ENCODE results near the gene P4HA3.

P4HA3 gene

DNA sequence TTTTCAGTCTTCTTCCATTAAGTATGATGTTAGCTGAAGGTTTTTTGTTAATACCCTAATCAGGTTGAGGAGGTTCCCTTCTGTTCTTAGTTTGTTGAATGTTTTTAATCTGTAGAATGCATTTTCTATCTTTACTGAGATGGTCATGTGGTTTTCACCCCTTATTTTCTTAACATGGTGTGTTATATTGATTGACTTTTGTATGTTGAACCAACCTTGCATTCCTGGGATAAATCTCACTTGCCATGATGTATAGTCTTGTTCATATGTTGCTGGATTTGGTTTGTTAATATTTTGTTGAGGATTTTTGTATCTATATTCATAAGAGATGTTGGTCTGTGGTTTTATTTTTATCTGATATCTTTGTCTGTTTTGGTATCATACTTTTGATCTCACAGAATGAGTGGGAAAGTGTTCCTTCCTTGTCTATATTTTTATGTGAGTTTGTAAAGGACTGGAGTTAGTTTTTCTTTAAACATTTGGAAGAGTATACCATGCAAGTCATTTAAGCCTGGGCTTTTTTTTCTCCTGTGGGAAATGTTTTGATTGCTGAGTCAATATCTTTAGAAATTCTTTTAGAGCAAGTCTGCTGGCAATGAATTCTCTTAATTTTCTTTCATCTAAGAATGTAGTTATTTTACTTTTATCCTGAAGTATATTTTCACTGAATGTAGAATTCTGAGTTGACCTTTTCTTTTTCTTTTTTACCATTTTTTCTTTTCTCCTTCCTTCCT, 5.5 kb upstream of the P4HA3 start:
- DNase-seq, result no peak

DNA sequence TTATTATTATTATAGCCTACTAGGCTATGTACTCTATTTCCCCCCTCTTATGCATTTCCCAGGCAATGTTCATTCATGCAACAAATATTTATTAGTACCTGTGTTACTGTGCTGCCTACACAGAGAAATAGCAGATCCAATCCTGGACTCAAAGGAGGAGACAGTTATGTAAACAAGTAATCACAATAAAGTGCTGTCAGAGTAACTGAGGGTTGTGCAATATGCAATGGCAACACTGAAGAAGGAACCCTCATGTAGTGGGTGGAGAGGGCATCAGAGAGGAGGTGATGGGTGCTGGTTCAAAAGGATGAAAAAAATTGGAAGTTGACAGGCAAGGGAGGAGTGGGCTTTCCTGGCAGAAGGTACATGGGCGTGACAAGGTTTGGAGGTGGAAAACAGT, 886 bp upstream of the P4HA3 start:
- DNase-seq, result no peak

DNA sequence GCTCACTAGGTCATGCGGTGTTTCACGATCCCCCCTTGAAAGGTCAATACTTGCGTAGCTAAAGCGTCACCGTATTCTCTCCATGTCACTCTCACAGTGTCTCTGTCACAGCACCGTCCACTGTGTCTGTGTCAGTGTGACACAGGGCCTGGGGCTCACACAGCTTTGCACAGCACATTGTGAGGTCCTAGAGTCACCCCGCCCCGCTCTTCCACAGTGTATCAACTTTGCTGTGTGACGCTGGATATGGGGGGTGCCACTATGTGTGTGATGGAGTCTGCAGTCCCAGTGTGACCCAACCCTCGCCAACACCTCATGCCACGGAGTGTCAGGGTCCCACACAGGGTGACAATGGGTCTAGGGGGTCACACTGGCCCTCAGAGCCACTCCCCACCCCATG, 583 bp downstream of the P4HA3 start:
- DNase-seq, result no peak

DNA sequence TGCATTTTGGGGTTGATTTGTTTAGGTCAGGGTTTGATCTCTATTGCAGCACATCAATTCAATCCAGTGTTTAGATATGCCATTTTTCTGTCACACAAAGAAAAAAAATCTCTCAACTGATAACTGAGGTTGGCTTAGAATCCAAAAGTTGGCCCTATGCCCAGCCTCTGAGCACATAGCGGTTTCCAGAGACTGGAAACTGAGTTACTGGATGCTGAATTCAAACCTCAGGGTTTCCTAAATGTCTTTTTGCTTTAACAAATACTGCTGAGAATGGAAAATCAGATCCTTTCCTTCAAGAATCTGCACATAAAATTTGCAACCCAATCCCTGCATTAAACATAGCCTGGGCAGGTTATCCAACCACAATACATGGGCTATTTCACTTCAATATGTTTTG, 4.0 kb downstream of the P4HA3 start:
- DNase-seq, result peak; percentile 29

DNA sequence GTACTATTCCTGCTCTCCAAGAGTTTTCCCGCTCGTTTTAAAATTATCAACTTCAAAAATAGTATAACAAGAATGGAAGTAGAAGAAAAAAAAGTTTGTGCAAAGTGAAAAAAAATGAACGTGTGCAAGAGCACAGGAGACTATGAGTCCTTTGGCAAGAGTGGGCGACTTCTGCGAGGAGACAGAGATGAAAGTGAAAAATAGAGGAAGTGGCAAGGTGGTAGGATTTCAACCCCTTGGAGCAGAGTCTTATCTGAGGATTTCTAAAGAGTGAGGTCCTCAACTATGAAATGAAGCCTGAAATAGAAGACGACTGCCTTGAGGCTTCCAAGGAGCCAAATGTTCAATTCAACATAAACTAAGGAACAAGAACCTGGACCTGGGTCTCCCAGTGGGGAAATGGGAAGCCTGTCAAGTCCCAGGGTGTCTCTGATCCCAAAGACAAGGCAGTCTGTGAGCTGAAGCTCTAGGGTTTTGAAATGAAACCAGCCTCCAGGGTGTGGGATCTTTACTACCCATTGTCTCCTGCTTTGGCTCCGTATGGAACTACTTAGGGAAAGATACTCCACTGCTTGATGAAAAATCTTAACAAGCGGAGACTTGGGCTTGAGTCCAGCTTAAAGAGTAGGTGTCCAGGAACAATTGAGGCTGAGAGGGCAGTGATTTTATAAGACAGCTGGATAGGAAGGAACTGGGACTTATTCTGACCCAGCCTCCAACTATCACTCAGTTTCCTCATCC, 4.8 kb downstream of the P4HA3 start:
- no peak for DNase-seq

DNA sequence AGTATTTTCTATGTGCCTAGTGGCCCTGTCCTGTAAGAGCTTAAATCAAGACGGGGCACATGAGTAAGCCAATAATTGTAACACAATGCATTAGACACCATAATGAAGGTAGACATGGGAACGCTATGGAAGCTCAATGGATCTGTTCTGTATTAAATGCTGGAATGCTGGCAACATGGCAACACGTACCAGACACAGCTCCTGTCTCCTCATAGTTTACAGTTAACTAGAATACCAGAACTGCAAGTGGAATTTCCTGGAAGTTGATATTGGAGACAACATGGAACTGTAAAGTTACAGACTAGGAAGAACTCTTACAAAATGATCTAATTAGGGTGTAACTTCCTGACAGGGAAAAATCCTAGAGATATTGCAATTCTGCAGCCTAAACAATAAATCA, 12.4 kb downstream of the P4HA3 start:
- DNase-seq, result no peak

DNA sequence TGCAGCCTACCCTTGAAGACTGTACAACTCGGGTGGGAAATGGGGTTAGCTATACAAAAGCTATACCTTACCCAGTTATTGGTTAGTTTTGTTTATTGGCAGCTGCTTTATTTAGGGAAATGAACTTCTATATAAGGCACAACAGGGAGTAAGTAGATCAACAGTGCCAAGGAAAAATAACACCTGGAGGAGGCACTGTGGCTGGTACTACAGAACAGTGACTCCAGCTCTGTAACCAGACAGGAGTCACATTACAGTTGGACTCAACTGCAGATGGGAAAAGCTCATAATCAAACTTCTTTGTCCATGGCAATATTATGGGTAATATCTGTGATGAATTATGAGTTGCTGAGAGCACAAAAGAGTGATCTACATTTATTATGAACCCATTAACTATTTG, 14.0 kb downstream of the P4HA3 start:
- no peak for DNase-seq

DNA sequence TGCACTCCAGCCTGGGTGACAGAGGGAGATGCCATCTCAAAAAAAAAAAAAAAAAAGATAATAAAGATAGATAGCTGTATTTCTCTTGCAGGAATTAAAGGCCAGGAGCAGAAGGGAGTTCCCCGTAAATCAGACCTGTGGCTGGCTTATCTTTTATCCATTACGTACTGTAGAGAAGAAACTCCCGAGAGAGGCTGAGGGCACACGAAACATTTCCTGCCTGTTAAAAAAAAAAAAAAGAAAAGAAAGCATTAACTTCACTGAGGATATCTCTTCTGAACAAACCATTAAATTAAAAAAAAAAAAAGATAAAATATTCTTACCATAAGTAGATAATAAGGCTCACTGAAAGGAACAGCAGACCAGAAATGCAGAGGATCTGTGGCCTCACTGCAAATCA, 22.5 kb downstream of the P4HA3 start:
- DNase-seq, result no peak

DNA sequence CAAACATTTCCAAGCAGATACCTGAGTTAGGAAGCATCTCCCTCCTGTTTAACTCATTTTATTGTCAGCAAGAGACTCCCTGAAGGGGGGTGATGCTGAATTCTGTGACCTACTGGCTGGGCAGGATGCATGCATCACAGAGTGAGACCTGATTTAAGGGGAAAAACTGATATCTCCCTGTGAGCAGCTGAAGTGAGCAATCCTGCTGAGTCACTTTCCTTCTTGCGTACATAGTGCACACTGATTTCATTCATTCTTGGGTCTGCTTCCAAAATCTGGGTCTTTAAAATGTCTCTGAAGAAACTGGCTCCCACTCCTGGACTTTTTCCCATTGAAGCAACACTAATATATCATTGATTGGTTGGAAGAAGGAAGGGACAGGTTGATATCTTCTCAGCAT, 23.3 kb downstream of the P4HA3 start:
- DNase-seq, result no peak

DNA sequence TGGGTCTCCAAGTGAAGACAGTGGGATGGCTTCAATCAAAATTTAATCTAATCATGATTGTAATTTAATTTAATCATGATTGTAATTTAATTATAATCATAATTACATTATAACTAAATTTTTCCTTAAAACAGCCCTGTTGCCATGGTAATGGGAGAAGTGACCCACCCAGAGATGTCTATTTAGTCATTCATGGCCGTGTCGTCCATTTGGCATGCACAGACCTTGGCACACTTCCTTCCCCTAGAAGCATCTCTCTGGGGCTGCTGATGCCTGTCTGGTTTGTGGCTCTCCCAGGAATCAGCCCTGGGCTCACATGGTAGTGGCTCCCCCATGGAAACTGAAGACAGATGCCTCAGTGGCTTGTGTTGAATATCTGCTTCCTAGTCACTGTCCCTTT, 27.0 kb downstream of the P4HA3 start:
- DNase-seq, result no peak

DNA sequence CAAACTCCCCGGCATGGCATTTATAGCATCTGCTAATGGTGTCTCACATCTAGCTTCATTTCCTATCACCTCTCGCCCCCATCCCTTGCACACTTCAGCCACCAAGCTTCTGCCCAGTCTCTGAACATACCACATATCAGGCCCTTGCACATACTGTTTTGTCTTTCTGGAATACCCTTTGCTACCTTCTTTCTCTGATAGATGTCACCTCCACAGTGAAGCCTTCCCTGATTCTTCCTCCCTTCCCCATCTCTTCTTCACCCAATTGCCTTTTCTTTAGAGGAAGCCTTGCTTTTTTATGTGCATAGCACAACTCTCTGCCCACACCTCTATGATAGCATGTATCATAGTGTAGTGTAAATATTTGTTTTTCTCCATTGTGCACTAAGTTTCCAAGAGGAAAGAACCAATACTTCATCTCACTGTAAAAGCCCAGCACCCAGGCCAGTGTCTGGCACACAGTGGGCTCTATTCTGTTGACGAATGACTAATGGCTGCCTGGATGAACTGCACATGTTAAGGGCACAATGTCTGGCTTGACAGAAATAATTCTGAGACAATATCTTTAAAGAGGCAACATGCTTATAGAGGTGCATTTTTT, 27.8 kb downstream of the P4HA3 start:
- no peak for DNase-seq

DNA sequence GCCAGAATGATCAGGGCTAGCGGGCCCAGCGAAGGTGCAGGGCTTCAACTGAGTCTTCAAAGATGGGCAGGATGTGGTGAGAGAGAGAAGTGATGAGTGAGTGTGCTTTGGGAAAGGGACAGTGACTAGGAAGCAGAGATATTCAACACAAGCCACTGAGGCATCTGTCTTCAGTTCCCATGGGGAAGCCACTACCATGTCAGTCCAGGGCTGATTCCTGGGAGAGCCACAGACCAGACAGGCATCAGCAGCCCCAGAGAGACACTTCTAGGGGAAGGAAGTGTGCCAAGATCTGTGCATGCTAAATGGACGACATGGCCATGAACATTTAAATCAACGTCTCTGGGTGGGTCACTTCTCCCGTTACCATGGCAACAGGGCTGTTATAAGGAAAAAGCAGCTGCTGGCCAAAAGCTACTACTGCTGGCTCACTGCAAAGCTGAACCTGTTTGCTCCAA, 28.5 kb downstream of the P4HA3 start:
- no peak for DNase-seq

DNA sequence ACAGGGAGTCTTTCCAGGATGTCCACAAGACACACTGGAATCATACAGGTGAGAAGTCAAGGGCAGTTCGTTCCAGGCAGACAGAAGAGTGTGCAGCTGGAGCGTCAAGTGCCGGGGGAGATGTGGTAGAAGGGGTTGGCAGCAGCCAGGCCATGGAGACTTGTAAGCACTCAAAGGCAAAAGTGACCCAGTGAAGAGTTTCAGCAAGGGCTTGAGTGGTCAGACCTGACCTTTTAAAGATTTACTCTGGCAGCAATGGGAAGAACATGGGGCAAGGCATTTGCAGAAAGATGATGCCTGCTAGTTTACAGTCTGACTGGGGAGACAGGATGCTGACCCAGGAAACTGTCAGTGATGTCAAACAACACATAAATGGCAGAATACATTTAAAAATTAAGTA, 29.0 kb downstream of the P4HA3 start:
- DNase-seq, result no peak

DNA sequence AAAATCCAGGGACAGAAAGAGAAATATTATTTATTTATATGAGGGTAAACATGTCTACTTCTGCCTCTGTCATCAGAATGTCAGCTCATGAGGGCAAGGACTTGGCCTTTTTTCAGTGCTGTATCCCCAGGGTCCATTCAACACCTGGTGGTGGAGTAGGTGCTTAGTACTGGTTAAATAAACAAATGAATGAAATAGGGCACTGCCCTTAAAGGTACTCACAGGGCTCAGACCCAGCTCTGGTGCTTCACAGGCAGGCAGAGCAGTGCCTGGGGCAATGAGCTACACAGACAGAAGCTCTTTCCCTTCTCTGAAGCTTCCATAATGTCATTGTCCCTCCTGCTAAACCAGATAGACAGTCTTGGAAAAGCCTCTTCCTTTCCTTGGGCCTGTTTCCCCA, 30.9 kb downstream of the P4HA3 start:
- peak; percentile 18 for DNase-seq

DNA sequence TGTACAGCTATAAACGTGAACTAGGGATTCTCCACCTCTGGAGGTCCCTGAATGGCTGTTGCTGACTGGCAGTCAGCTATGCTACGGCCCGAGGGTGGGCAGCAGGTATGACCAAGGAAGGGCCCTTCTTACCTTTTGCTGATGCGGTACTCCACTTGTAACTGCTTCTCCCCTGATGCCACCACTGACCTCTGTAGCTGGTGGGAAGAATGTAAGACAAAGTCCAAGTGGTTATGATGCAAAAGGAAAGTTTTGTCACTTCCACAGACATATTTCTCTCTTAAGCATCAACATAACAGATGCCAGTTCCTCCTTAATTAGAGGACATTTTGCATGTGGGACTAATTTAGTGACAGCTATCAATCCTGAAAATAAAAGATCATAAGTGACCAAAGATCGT, 32.2 kb downstream of the P4HA3 start:
- DNase-seq, result no peak

DNA sequence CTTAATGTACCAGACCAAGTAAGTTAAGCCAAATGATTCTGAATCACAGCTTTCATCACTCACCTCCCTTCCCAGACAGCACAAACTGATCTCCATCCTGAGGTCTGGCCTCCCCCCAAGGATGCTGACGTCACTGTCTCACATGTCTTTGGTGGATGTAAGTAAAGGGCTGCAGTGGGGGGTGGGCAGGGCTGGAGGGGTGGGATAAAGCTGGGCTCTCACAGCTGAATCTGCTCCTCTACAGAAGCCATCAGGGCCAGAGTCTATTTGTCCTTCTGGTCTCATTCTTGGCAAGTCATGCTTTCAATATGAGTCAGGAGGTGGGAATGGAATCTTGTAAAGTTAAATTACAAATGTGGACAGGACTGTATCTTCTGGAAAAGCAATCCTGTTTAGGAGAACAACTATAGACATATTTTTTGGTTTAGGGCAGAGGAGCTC, 32.7 kb downstream of the P4HA3 start:
- no peak for DNase-seq

DNA sequence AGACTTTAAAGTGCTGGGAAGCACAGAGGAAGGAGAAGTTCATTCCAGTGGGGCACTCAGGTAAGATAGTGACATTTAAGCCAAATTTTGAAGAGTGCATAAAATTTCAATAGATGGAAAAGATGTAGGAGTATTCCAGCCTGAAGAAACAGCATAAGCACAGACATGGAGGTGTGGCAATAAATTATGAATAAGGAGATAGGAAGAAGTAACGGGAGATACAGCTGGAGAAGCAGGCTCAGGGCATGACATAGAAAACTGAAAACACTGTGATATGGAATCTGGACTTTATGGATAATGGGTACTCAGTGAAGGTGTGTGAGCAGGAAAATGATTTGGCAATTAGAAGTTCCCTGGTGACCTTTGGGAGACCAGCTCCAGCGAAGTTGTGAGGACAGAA, 33.3 kb downstream of the P4HA3 start:
- DNase-seq, result no peak

DNA sequence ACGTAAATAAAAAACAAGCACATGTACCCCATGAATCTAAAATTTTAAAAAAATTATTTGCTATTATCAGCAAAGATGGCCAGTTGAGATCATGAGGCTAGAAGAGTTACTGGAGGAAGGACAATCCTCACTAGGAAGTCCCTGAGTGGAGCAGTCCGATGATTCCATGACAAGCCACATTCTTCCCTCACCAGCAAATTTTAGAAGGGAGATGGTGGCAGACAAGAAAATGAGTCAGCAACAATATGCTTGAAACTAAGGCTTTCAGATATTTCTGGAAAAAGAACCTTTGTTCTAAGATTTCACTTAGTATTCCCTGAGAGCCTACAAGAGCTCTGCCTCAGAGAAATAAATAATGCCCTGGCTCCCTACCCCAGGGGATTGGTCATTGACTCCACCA, 34.9 kb downstream of the P4HA3 start:
- no peak for DNase-seq

DNA sequence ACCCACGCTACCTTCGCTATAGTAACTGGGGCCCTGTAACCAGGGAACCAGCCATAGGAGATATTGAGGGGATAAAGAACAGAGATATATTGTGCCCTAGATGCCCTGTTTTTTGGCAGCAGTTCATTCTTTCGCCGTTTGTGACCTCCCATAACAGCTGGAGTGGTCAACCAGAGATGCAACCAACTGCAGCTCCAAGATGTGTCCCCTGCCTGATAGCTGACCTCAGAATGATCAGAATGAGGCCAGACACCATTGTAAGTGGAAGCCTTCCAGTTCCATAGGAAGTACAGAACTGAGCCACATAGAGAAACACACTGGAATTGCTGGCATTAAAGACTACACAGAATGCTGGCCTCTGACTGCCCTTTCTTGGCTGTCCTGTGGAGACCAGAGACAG, 39.2 kb downstream of the P4HA3 start:
- DNase-seq, result no peak

DNA sequence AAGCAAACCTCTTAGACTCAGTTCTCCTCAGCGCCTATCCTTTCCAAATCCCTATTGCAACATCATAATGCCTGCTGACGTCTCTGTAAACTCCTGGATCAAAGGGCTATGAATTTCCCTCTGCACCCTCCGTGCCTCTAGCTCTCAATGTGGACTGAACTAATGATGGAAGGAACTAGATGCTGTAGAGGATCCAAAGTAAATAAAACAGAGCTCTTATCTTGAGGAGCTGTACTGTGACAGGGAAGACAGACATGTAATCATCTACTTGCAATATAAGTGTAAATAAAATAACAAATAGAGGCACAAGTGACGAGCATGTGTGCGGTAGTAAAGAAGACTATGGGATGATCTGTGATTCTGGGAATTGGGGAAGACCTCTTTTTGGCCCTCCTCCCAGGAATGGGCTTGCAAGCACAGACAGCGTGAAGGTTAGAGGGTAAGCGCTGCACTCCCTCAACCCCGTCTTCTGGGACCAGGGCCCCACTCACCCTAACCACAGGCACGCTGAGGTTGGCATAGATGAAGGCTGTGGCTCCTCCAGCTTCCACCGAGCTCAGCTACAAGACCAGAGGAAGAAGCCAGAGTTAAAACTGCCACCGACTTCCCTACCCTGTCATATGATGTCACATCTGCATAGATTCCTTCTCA, 42.2 kb downstream of the P4HA3 start:
- DNase-seq, result no peak

DNA sequence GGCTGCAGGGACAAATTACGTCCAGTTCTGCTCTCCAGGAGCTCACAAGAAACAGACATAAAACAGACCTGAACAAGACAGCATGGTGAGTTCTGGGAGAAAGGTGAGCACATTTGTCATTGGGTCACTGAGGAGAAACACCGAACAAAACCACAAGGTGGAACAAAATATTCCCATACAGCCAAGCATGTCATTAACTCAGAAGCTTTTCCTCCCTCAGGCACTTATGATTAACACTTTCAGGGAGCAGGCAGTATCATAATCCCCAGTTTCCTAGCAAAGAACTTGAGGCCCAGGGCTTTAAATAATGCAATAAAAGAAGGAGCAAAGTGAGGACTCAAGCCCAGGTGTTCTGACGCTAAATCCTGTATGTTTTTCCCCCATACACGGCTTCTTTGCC, 43.0 kb downstream of the P4HA3 start:
- no peak for DNase-seq

DNA sequence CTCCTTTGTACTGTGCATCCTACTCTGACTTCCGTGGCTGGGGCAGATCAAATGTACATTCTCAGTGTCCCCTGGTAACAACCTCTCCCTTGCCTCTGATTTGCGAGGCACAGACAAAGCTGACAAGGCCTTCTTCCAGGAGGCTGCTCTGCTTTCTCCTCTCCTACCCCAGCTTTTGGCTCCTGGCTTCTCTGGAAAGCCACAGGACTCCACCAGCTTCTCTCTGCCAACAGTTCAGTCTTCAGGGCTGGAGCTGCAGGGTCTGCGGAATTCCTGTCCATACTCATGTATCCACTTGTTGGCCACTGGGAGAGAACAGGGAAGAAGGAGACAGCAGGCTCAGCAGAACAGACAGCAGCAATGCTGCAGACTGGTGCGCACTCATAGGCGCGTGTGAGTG, 44.4 kb downstream of the P4HA3 start:
- DNase-seq, result no peak

DNA sequence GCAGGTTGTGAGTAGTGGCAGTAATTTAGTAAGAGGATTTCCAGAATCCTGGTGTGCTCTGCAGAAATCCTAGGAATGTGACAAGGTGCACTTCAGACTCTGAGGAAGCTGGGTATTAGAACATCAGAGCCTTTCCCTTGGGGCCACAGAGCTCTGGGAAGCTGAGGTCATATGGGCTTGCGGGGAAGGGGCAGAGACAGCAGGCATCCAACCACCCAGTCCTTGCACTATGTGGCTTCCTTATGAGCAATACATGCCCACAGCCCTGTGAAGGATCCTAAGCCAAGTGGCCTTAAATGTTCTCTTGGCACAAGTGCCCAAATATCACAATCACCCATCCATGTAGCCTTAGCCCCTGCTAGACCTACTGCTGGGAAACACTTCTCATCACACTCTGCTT, 46.2 kb downstream of the P4HA3 start:
- DNase-seq, result no peak

DNA sequence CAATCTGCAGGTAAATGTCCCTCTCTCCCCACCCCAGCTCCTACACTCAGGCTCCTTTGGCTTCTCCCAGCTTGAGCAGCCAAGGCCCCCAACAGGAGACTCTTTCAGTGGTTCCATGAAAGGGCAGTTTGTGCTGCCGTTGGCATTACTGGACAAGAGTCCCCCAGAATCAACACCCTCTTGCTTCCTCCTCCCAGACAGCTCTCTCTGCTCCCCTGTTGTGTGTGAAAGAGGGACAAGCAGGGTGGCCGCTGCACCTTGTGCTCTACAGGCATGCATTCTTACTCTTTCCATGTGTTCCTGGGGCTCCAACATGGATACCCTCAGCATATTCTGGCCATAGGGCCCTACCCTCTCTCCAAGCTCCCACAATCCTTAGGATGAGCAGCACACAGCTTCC, 48.7 kb downstream of the P4HA3 start:
- DNase-seq, result no peak
